Liver (tissue), 9 donors: ENCODE data around the gene ARHGAP6. TPM values are rescaled to one million over a fixed set of nuclear protein-coding genes. Genes with fewer than 3 reads are reported as not detected.

Experiments used
- DNase-seq: peaks from one replicate; pipeline ENCODE4 v3.0.0-alpha.2; 2017; ENCODE audit warnings: low spot score
- H3K27ac ChIP-seq, 2 donors: one replicate each; pipeline ENCODE4 v1.7.0; 2013; ENCODE audit warnings: inconsistent platforms in 2 of 2, low read length in 2 of 2, control low read depth in 1 of 2, low read depth in 1 of 2, mild to moderate bottlenecking in 1 of 2
- H3K27me3 ChIP-seq, 4 donors: one replicate each; pipeline versions ENCODE4 v1.6.1 to v1.7.0; 2013; ENCODE audit warnings: low read length in 3 of 4, inconsistent platforms in 1 of 4, mild to moderate bottlenecking in 1 of 4, moderate library complexity in 1 of 4; ENCODE audit not compliant: control insufficient read depth in 4 of 4, insufficient read depth in 4 of 4
- H3K36me3 ChIP-seq, 4 donors: one replicate each; pipeline versions ENCODE4 v1.6.1 to v1.7.0; 2013; ENCODE audit warnings: low read length in 3 of 4, mild to moderate bottlenecking in 3 of 4, low read depth in 1 of 4, moderate library complexity in 1 of 4; ENCODE audit not compliant: control insufficient read depth in 4 of 4, insufficient read depth in 3 of 4
- H3K4me1 ChIP-seq, 4 donors: one replicate each; pipeline versions ENCODE4 v1.6.1 to v1.7.0; 2013; ENCODE audit warnings: low read length in 3 of 4, mild to moderate bottlenecking in 3 of 4, moderate library complexity in 1 of 4; ENCODE audit not compliant: control insufficient read depth in 4 of 4, insufficient read depth in 4 of 4
- H3K4me3 ChIP-seq, 3 donors: one replicate each; pipeline versions ENCODE4 v1.6.1 to v1.7.0; 2013; ENCODE audit warnings: low read length in 3 of 3, control low read depth in 1 of 3, low read depth in 1 of 3, mild to moderate bottlenecking in 1 of 3
- H3K9ac ChIP-seq, 2 donors: one replicate each; pipeline ENCODE4 v1.7.0; 2013; ENCODE audit warnings: low read length in 2 of 2, mild to moderate bottlenecking in 2 of 2, moderate library complexity in 2 of 2, control low read depth in 1 of 2, low read depth in 1 of 2
- H3K9me3 ChIP-seq, 4 donors: one replicate each; pipeline versions ENCODE4 v1.6.1 to v1.7.0; 2013; ENCODE audit warnings: low read length in 3 of 4; ENCODE audit not compliant: control insufficient read depth in 4 of 4
- CTCF ChIP-seq: fragments of 150-350 bp; IDR thresholded peaks from 2 replicates; pipeline ENCODE4 v1.5.1; 2017; ENCODE audit warnings: improper control_type of control experiment, low read depth, low read length; ENCODE audit not compliant: missing input control
- EGR1 ChIP-seq, 2 donors: IDR thresholded peaks; 2 replicates each; pipeline ENCODE4 v1.6.1; 2016 to 2018; ENCODE audit warnings: antibody characterized with exemption in 2 of 2, low read depth in 2 of 2
- FOXA1 ChIP-seq: IDR thresholded peaks from 2 replicates; pipeline ENCODE4 v1.6.1; 2016; ENCODE audit warnings: antibody characterized with exemption
- FOXA2 ChIP-seq: IDR thresholded peaks from 2 replicates; pipeline ENCODE4 v1.6.1; 2016; ENCODE audit warnings: antibody characterized with exemption
- GABPA ChIP-seq, 2 donors: IDR thresholded peaks in 1 of 2; conservative IDR thresholded peaks in 1 of 2; 2 replicates each; pipeline ENCODE4 v1.6.1; 2016; ENCODE audit warnings: antibody characterized with exemption in 2 of 2, mild to moderate bottlenecking in 1 of 2, moderate library complexity in 1 of 2
- HNF4A ChIP-seq, 2 donors: conservative IDR thresholded peaks; 2 replicates each; pipeline ENCODE4 v1.6.1; 2016; ENCODE audit warnings: antibody characterized with exemption in 2 of 2, mild to moderate bottlenecking in 2 of 2
- HNF4G ChIP-seq: IDR thresholded peaks from 2 replicates; pipeline ENCODE4 v1.6.1; 2016; ENCODE audit warnings: antibody characterized with exemption
- JUND ChIP-seq, 2 donors: IDR thresholded peaks; 2 replicates each; pipeline ENCODE4 v1.6.1; 2016; ENCODE audit warnings: antibody characterized with exemption in 2 of 2
- NR2F2 ChIP-seq: IDR thresholded peaks from 2 replicates; pipeline ENCODE4 v1.6.1; 2016; ENCODE audit warnings: antibody characterized with exemption
- RAD21 ChIP-seq, 2 donors: IDR thresholded peaks; 2 replicates each; pipeline ENCODE4 v1.6.1; 2016; ENCODE audit warnings: antibody characterized with exemption in 2 of 2, mild to moderate bottlenecking in 2 of 2
- REST ChIP-seq: IDR thresholded peaks from 2 replicates; pipeline ENCODE4 v1.6.1; 2016; ENCODE audit warnings: antibody characterized with exemption, mild to moderate bottlenecking
- RXRA ChIP-seq, 2 donors: IDR thresholded peaks; 2 replicates each; pipeline ENCODE4 v1.6.1; 2017 to 2018; ENCODE audit warnings: antibody characterized with exemption in 2 of 2, mild to moderate bottlenecking in 1 of 2
- SP1 ChIP-seq: IDR thresholded peaks from 2 replicates; pipeline ENCODE4 v1.6.1; 2018; ENCODE audit warnings: antibody characterized with exemption, mild to moderate bottlenecking
- TAF1 ChIP-seq: conservative IDR thresholded peaks from 2 replicates; pipeline ENCODE4 v1.6.1; 2016; ENCODE audit warnings: antibody characterized with exemption, mild to moderate bottlenecking
- YY1 ChIP-seq: IDR thresholded peaks from 2 replicates; pipeline ENCODE4 v1.6.1; 2016; ENCODE audit warnings: antibody characterized with exemption, mild to moderate bottlenecking
- WGBS: extraction: QIAGEN DNeasy Blood & Tissue Kit; methylation state at CpG from one replicate; pipeline ENCODE4 v1.1.7; 2013; 5-methylcytosine and 5-hydroxymethylcytosine counted together
- polyA plus RNA-seq, 2 donors: library from polyadenylated mRNA; stranded (reverse) in 1 of 2; unstranded in 1 of 2; fragments of 200-250 nt in 1 of 2; fragments of >200 nt in 1 of 2; fragmentation: Nextera tagmentation in 1 of 2; extraction: Ambion mirVana in 1 of 2; gene quantifications; one replicate each; pipeline versions ENCODE4 v1.2.1 to v1.2.3, GENCODE V29; 2013 to 2015
- total RNA-seq, 2 donors: library from RNA; depleted of rRNA; stranded (reverse); fragments of >200 nt; gene quantifications; one replicate each; pipeline ENCODE4 v1.2.3, GENCODE V29; 2014
- TF ChIP-seq, protein P1 (sequence below): IDR thresholded peaks from 2 replicates; pipeline ENCODE4 v1.6.1; 2016; ENCODE audit warnings: antibody characterized with exemption
- TF ChIP-seq, protein P2 (sequence below): IDR thresholded peaks from 2 replicates; pipeline ENCODE4 v1.6.1; 2016; ENCODE audit warnings: antibody characterized with exemption
- TF ChIP-seq, protein P3 (sequence below): IDR thresholded peaks from 2 replicates; pipeline ENCODE4 v1.6.1; 2016; ENCODE audit warnings: antibody characterized with exemption
- donor health status: healthy.
- donor health status: healthy.
- donor health status: healthy.
- donor health status: healthy.
- donor health status: healthy.

The ARHGAP6 gene
- total and polyA plus RNA-seq, 4 donors, result 0.10 to 2.2 (median 0.65) TPM

GRCh38 chrX:11648705-11649519 lies 16.8 kb downstream of the ARHGAP6 start:
- Histone ChIP-seq H3K4me1 (no peaks in the 10 kb centered on the region), H3K27ac (no peak overlapping the region), H3K36me3 (no peaks in the 10 kb centered on the region), H3K9ac (no peak overlapping the region), H3K27me3 (no peaks in the 10 kb centered on the region), H3K9me3 (no peaks in the 10 kb centered on the region), H3K4me3 (no peak overlapping the region)
- no peak for TF ChIP-seq HNF4G
- no peak for TF ChIP-seq GABPA (IDR thresholded peaks at IDR 0.05 in 1 of 2, conservative IDR thresholded peaks at IDR 0.05 in 1 of 2)
- no peak for TF ChIP-seq SP1
- TF ChIP-seq, protein P1, sequence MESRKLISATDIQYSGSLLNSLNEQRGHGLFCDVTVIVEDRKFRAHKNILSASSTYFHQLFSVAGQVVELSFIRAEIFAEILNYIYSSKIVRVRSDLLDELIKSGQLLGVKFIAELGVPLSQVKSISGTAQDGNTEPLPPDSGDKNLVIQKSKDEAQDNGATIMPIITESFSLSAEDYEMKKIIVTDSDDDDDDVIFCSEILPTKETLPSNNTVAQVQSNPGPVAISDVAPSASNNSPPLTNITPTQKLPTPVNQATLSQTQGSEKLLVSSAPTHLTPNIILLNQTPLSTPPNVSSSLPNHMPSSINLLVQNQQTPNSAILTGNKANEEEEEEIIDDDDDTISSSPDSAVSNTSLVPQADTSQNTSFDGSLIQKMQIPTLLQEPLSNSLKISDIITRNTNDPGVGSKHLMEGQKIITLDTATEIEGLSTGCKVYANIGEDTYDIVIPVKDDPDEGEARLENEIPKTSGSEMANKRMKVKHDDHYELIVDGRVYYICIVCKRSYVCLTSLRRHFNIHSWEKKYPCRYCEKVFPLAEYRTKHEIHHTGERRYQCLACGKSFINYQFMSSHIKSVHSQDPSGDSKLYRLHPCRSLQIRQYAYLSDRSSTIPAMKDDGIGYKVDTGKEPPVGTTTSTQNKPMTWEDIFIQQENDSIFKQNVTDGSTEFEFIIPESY, result no peak
- no peak for TF ChIP-seq HNF4A (conservative IDR thresholded peaks at IDR 0.05)
- no peak for TF ChIP-seq FOXA2
- no peak for TF ChIP-seq RXRA (IDR thresholded peaks at IDR 0.05)
- TF ChIP-seq RAD21 (IDR thresholded peaks at IDR 0.05), result no peak
- no peak for TF ChIP-seq TAF1
- no peak for TF ChIP-seq JUND (IDR thresholded peaks at IDR 0.05)
- TF ChIP-seq EGR1 (IDR thresholded peaks at IDR 0.05; ENCODE audit: low read depth in 2 of 2), result no peak
- TF ChIP-seq, protein P2, sequence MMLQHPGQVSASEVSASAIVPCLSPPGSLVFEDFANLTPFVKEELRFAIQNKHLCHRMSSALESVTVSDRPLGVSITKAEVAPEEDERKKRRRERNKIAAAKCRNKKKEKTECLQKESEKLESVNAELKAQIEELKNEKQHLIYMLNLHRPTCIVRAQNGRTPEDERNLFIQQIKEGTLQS, result no peak
- no peak for TF ChIP-seq NR2F2
- TF ChIP-seq REST, result no peak
- no peak for TF ChIP-seq FOXA1
- TF ChIP-seq, protein P3, sequence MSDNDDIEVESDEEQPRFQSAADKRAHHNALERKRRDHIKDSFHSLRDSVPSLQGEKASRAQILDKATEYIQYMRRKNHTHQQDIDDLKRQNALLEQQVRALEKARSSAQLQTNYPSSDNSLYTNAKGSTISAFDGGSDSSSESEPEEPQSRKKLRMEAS, result no peak
- TF ChIP-seq YY1, result no peak
- no peak for TF ChIP-seq CTCF
- WGBS, result 79% methylated on average over 5 of the region's 5 CpGs
- no peak for DNase-seq
